HG03520 (cell line): ENCODE data around the gene YEATS2.
"Not testable (repeated sequence)": the region's sequence is repeated elsewhere in the genome, so short reads cannot be mapped to it uniquely, and the experiment has no call there.

Experiments used
- ATAC-seq: cut with Tn5 transposase; IDR thresholded peaks from one replicate; pipeline ENCODE4 v1.9.1; 2021; ENCODE audit warnings: mild to moderate bottlenecking, moderate library complexity; ENCODE audit not compliant: unreplicated experiment

The YEATS2 gene

GRCh38 chr3:183774631-183775030, 77.0 kb downstream of the YEATS2 start:
- no peak for ATAC-seq

GRCh38 chr3:183775781-183776180, 78.2 kb downstream of the YEATS2 start:
- no peak for ATAC-seq

GRCh38 chr3:183776451-183776850, 78.9 kb downstream of the YEATS2 start:
- not testable (repeated sequence) for ATAC-seq

GRCh38 chr3:183777016-183777618, 79.5 kb downstream of the YEATS2 start:
- no peak for ATAC-seq

GRCh38 chr3:183779896-183780465, 82.4 kb downstream of the YEATS2 start:
- ATAC-seq: no peak

- ATAC-seq: no peak
Observed at GRCh38 chr3:183781246-183781645, 83.6 kb downstream of the YEATS2 start.

- no peak for ATAC-seq
Observed at GRCh38 chr3:183782576-183783276, 85.1 kb downstream of the YEATS2 start.

GRCh38 chr3:183784503-183784902, 86.9 kb downstream of the YEATS2 start:
- ATAC-seq: not testable (repeated sequence)

- no peak for ATAC-seq
Observed at GRCh38 chr3:183789826-183790225, 92.2 kb downstream of the YEATS2 start.

- no peak for ATAC-seq
Observed at GRCh38 chr3:183790700-183791099, 93.1 kb downstream of the YEATS2 start.

GRCh38 chr3:183792976-183793375, 95.4 kb downstream of the YEATS2 start:
- no peak for ATAC-seq

GRCh38 chr3:183794452-183794851, 96.9 kb downstream of the YEATS2 start:
- ATAC-seq: no peak

GRCh38 chr3:183796372-183796771, 98.8 kb downstream of the YEATS2 start:
- no peak for ATAC-seq

- ATAC-seq: no peak
Observed at GRCh38 chr3:183797996-183798395, 100.4 kb downstream of the YEATS2 start.

GRCh38 chr3:183799461-183799860, 101.9 kb downstream of the YEATS2 start:
- no peak for ATAC-seq

GRCh38 chr3:183800243-183800863, 102.8 kb downstream of the YEATS2 start:
- ATAC-seq: no peak

- ATAC-seq: no peak
Observed at GRCh38 chr3:183801601-183802000, 104.0 kb downstream of the YEATS2 start.

- no peak for ATAC-seq
Observed at GRCh38 chr3:183802989-183803388, 105.4 kb downstream of the YEATS2 start.

- ATAC-seq: no peak
Observed at GRCh38 chr3:183807209-183807728, 109.7 kb downstream of the YEATS2 start.

GRCh38 chr3:183807881-183808280, 110.3 kb downstream of the YEATS2 start:
- ATAC-seq: no peak

- no peak for ATAC-seq
Observed at GRCh38 chr3:183808355-183808754, 110.8 kb downstream of the YEATS2 start.

GRCh38 chr3:183809270-183809669, 111.7 kb downstream of the YEATS2 start:
- ATAC-seq: no peak
